IMR-90 (cell line): ENCODE measurements around the gene PIGP. TPM values are rescaled to one million over a fixed set of nuclear protein-coding genes. Genes with fewer than 3 reads are reported as not detected.

Source experiments
- ATAC-seq: fragments of 200-7000 bp; cut with Tn5 transposase; 2 replicates; pipeline ENCODE4 v1.9.1; 2020; ENCODE audit warnings: low read depth, mild to moderate bottlenecking, moderate library complexity
- BruUV-seq: library from RNA; stranded (reverse); fragments of 400-500 nt; replicated peaks from 2 replicates; lab custom pipeline; 2021; lab: Mats Ljungman, UMichigan
- CTCF ChIA-PET: fragments of 300-600 bp; formaldehyde crosslinking; extraction: SDS; loops from one replicate; lab custom pipeline; 2021; ENCODE audit warnings: antibody characterized with exemption; lab: Yijun Ruan, JAX
- POLR2A ChIA-PET: fragments of 300-600 bp; sonication (Branson Sonifier 250); formaldehyde crosslinking; loops from one replicate; lab custom pipeline; 2022; ENCODE audit warnings: antibody characterized with exemption; ENCODE audit not compliant: unreplicated experiment; lab: Charles Lee
- DNase-seq: peaks from one replicate; pipeline ENCODE4 v3.0.0; 2013
- H2AFZ ChIP-seq: replicated peaks from 2 replicates; pipeline ENCODE3; 2013; ENCODE audit warnings: low read length, mild to moderate bottlenecking; ENCODE audit not compliant: poor library complexity
- H2AK5ac ChIP-seq: 2 replicates; pipeline ENCODE4 v1.6.1; 2013; ENCODE audit warnings: low read depth, low read length, inconsistent platforms
- H2AK9ac ChIP-seq: replicated peaks from 2 replicates; pipeline ENCODE3; 2013; ENCODE audit warnings: mild to moderate bottlenecking, low read depth, low read length, moderate library complexity; ENCODE audit not compliant: poor library complexity
- H2BK120ac ChIP-seq: 2 replicates; pipeline ENCODE4 v1.6.1; 2013; ENCODE audit warnings: low read depth, low read length, inconsistent platforms
- H2BK15ac ChIP-seq: 3 replicates; pipeline ENCODE4 v1.6.1; 2013; ENCODE audit warnings: low read depth, low read length, inconsistent platforms
- H2BK20ac ChIP-seq: 2 replicates; pipeline ENCODE4 v1.6.1; 2013; ENCODE audit warnings: low read depth, mild to moderate bottlenecking, inconsistent platforms, low read length, moderate library complexity
- H2BK5ac ChIP-seq: 2 replicates; pipeline ENCODE4 v1.6.1; 2013; ENCODE audit warnings: mild to moderate bottlenecking, low read depth, low read length, inconsistent platforms; ENCODE audit not compliant: poor library complexity, severe bottlenecking
- H3K14ac ChIP-seq: replicated peaks from 2 replicates; pipeline ENCODE4 v1.6.1; 2013; ENCODE audit warnings: low read depth, low read length, inconsistent platforms
- H3K18ac ChIP-seq: 2 replicates; pipeline ENCODE4 v1.6.1; 2013; ENCODE audit warnings: low read depth, low read length, control low read depth
- H3K23ac ChIP-seq: 2 replicates; pipeline ENCODE4 v1.6.1; 2013; ENCODE audit warnings: low read depth, low read length, inconsistent platforms
- H3K27ac ChIP-seq: 2 replicates; pipeline ENCODE4 v1.5.1; 2013; ENCODE audit warnings: mild to moderate bottlenecking, control low read depth, low read length; ENCODE audit not compliant: insufficient read depth
- H3K27me3 ChIP-seq: 2 replicates; pipeline ENCODE4 v1.6.1; 2013; ENCODE audit warnings: low read length; ENCODE audit not compliant: control insufficient read depth, insufficient read depth
- H3K36me3 ChIP-seq: 2 replicates; pipeline ENCODE4 v1.6.1; 2013; ENCODE audit warnings: low read length, mixed read lengths; ENCODE audit not compliant: control insufficient read depth, insufficient read depth
- H3K4ac ChIP-seq: 2 replicates; pipeline ENCODE4 v1.6.1; 2013; ENCODE audit warnings: low read depth, low read length, inconsistent platforms
- H3K4me1 ChIP-seq: 2 replicates; pipeline ENCODE4 v1.6.1; 2013; ENCODE audit warnings: low read length, mixed read lengths; ENCODE audit not compliant: control insufficient read depth, insufficient read depth
- H3K4me2 ChIP-seq: 2 replicates; pipeline ENCODE4 v1.6.1; 2013; ENCODE audit warnings: low read depth, mild to moderate bottlenecking, control low read depth, low read length, moderate library complexity
- H3K4me3 ChIP-seq: 2 replicates; pipeline ENCODE4 v1.5.1; 2013; ENCODE audit warnings: low read depth, mild to moderate bottlenecking, control low read depth, low read length, moderate library complexity; ENCODE audit not compliant: insufficient read depth
- H3K56ac ChIP-seq: 2 replicates; pipeline ENCODE4 v1.6.1; 2013; ENCODE audit warnings: low read length, inconsistent platforms; ENCODE audit not compliant: insufficient read depth; ENCODE audit errors: extremely low read depth
- H3K79me1 ChIP-seq, 2 experiments: 2 replicates each; pipeline ENCODE4 v1.6.1; 2013; ENCODE audit warnings: low read length in 2 of 2, inconsistent platforms in 1 of 2, low read depth in 1 of 2
- H3K9ac ChIP-seq: 2 replicates; pipeline ENCODE4 v1.6.1; 2013; ENCODE audit warnings: low read depth, low read length, control low read depth
- H3K9me1 ChIP-seq: 2 replicates; pipeline ENCODE4 v1.6.1; 2013; ENCODE audit warnings: low read length, inconsistent platforms; ENCODE audit not compliant: insufficient read depth
- H3K9me3 ChIP-seq: 2 replicates; pipeline ENCODE4 v1.6.1; 2013; ENCODE audit warnings: low read length; ENCODE audit not compliant: control insufficient read depth, insufficient read depth
- H4K20me1 ChIP-seq: 2 replicates; pipeline ENCODE4 v1.6.1; 2013; ENCODE audit warnings: low read length, inconsistent platforms; ENCODE audit not compliant: insufficient read depth
- H4K5ac ChIP-seq: 2 replicates; pipeline ENCODE4 v1.6.1; 2013; ENCODE audit warnings: mild to moderate bottlenecking, low read depth, low read length, control low read depth
- H4K8ac ChIP-seq, 2 experiments: 2 replicates each; pipeline ENCODE4 v1.6.1; 2013; ENCODE audit warnings: low read depth in 2 of 2, low read length in 2 of 2, control low read depth in 1 of 2, inconsistent platforms in 1 of 2
- H4K91ac ChIP-seq: 2 replicates; pipeline ENCODE4 v1.6.1; 2013; ENCODE audit warnings: low read depth, low read length, inconsistent platforms; ENCODE audit not compliant: insufficient read depth
- CEBPB ChIP-seq: IDR thresholded peaks from 2 replicates; pipeline ENCODE4 v1.6.1; 2012; ENCODE audit warnings: low read depth, low read length, improper control_type of control experiment
- CHD1 ChIP-seq: IDR thresholded peaks from 2 replicates; pipeline ENCODE4 v1.6.1; 2012; ENCODE audit warnings: low read depth, low read length, improper control_type of control experiment
- ELK1 ChIP-seq: fragments of 150-350 bp; IDR thresholded peaks from 2 replicates; pipeline ENCODE4 v1.6.1; 2016; ENCODE audit warnings: low read depth, mild to moderate bottlenecking, low read length, moderate library complexity, borderline replicate concordance
- MXI1 ChIP-seq: IDR thresholded peaks from 2 replicates; pipeline ENCODE4 v1.6.1; 2012; ENCODE audit warnings: low read depth, mild to moderate bottlenecking, low read length, moderate library complexity, borderline replicate concordance
- NFE2L2 ChIP-seq: fragments of 150-350 bp; IDR thresholded peaks from 2 replicates; pipeline ENCODE4 v1.6.1; 2016; ENCODE audit warnings: low read depth, mild to moderate bottlenecking, low read length
- RAD21 ChIP-seq: IDR thresholded peaks from 2 replicates; pipeline ENCODE4 v1.6.1; 2012; ENCODE audit warnings: low read length, improper control_type of control experiment
- SMC3 ChIP-seq: fragments of 150-350 bp; IDR thresholded peaks from 2 replicates; pipeline ENCODE4 v1.6.1; 2016; ENCODE audit warnings: low read depth, mild to moderate bottlenecking, antibody characterized with exemption, low read length, moderate library complexity
- USF2 ChIP-seq: fragments of 150-350 bp; IDR thresholded peaks from 2 replicates; pipeline ENCODE4 v1.6.1; 2017; ENCODE audit warnings: mild to moderate bottlenecking, antibody characterized with exemption, low read length, low read depth
- WGBS, 2 experiments: methylation state at CpG; one replicate each; pipeline versions ENCODE4 v1.1.5 to v1.1.7; 2013; ENCODE audit warnings: missing lambda C conversion rate in 2 of 2; ENCODE audit not compliant: insufficient read length in 1 of 2; ENCODE audit errors: extremely low coverage in 2 of 2; 5-methylcytosine and 5-hydroxymethylcytosine counted together
- dilution Hi-C: fragments of 300-500 bp; cut with HindIII; formaldehyde crosslinking; loops from one replicate; pipeline ENCODE4 v1.14.3; 2018; ENCODE audit warnings: low sequenced_read_pairs; ENCODE audit not compliant: unreplicated experiment
- in situ Hi-C: fragments of 300-500 bp; cut with MboI; formaldehyde crosslinking; loops from 3 replicates; pipeline ENCODE4 v1.14.3; 2019; ENCODE audit warnings: low sequenced_read_pairs, inconsistent platforms, mixed read lengths
- intact Hi-C: fragments of 100-400 bp; cut with micrococcal nuclease; formaldehyde crosslinking; loops from 2 replicates; pipeline ENCODE4 v1.10.0; 2022
- polyA plus RNA-seq, 3 experiments: library from polyadenylated mRNA; depleted of rRNA; stranded (reverse); fragments of >200 nt; gene quantifications; 2 replicates each; pipeline ENCODE4 v1.2.3, GENCODE V29; 2012; ENCODE audit warnings: low replicate concordance in 1 of 3
- total RNA-seq: library from RNA; depleted of rRNA; stranded (reverse); fragments of >200 nt; gene quantifications from 2 replicates; pipeline ENCODE4 v1.2.3, GENCODE V29; 2012

PIGP gene
- total and polyA plus RNA-seq, 2 of the 4 experiments (the other 2 are of a cell fraction) = 4.1 to 15.4 TPM

- BruUV-seq = no TSS peak
- ChIA-PET POLR2A (no interaction called here), CTCF (no interaction called here)
- H3K4ac ChIP-seq = 0 out of 2 replicates have a peak overlapping the region, but pooled peaks have one; percentile 5
- in situ Hi-C loops = no loop called here
- no peak for TF ChIP-seq ELK1
- TF ChIP-seq USF2 = no peak
- TF ChIP-seq NFE2L2 = no peak
- no peak for TF ChIP-seq MXI1
- TF ChIP-seq CHD1 = no peak
- TF ChIP-seq SMC3 = no peak
- no peak for TF ChIP-seq CEBPB
- TF ChIP-seq RAD21 = no peak
- peak overlapping the region; percentile 43; the same call in 1 of the 2 replicates for H2BK120ac ChIP-seq
- H3K4me2 ChIP-seq = no peak overlapping the region
- no peak overlapping the region for H3K23ac ChIP-seq
- no peak overlapping the region for H3K4me3 ChIP-seq
- dilution Hi-C loops = no loop called here
- DNase-seq (no peak), ATAC-seq (no peak)
- H3K18ac ChIP-seq = no peak overlapping the region
- H3K27me3 ChIP-seq = no peaks in the 10 kb centered on the region
- no peak overlapping the region for H3K9ac ChIP-seq
- H2BK15ac ChIP-seq = 0 out of 3 replicates have a peak overlapping the region, but pooled peaks have one; percentile 44
- no peak overlapping the region for H4K8ac ChIP-seq
- no peaks in the 10 kb centered on the region for H3K9me3 ChIP-seq
- H2BK20ac ChIP-seq = no peak overlapping the region
- peaks cover 4% of the 10 kb centered on the region; the same call in 1 of the 2 replicates for H4K20me1 ChIP-seq
- H2BK5ac ChIP-seq = no peak overlapping the region
- intact Hi-C loops = no loop called here
- H3K79me1 ChIP-seq = peaks cover 0 to 4% of the 10 kb centered on the region in 2 experiments; a peak in 1 of 4 replicates
- no CpG with 5 or more reads among the region's 1 CpG for WGBS, 2 experiments
- no peak overlapping the region for H2AFZ ChIP-seq
- no peak overlapping the region for H2AK9ac ChIP-seq
- peaks cover 17% of the 10 kb centered on the region for H3K4me1 ChIP-seq
- 0 out of 2 replicates have a peak overlapping the region, but pooled peaks have one; percentile 65 for H2AK5ac ChIP-seq
- no peak overlapping the region for H3K27ac ChIP-seq
- peaks cover 19% of the 10 kb centered on the region for H3K9me1 ChIP-seq
- H3K56ac ChIP-seq = no peak overlapping the region
- peak overlapping the region; percentile 14; the same call in 1 of the 2 replicates for H4K5ac ChIP-seq
- H4K91ac ChIP-seq = no peak overlapping the region; the same call in 1 of the 2 replicates
- no peaks in the 10 kb centered on the region for H3K36me3 ChIP-seq
- H3K14ac ChIP-seq = no peak overlapping the region
Measured at GRCh38 chr21:37063433-37063832, 9.4 kb downstream of the PIGP start.
